Measurements from ENCODE around the gene RPS19BP1. TPM values are rescaled to one million over a fixed set of nuclear protein-coding genes. Genes with fewer than 3 reads are reported as not detected.

Gene RPS19BP1
- total RNA-seq, 4 donors from 2014 or later, result 72.2 to 128 (median 104) TPM

DNA sequence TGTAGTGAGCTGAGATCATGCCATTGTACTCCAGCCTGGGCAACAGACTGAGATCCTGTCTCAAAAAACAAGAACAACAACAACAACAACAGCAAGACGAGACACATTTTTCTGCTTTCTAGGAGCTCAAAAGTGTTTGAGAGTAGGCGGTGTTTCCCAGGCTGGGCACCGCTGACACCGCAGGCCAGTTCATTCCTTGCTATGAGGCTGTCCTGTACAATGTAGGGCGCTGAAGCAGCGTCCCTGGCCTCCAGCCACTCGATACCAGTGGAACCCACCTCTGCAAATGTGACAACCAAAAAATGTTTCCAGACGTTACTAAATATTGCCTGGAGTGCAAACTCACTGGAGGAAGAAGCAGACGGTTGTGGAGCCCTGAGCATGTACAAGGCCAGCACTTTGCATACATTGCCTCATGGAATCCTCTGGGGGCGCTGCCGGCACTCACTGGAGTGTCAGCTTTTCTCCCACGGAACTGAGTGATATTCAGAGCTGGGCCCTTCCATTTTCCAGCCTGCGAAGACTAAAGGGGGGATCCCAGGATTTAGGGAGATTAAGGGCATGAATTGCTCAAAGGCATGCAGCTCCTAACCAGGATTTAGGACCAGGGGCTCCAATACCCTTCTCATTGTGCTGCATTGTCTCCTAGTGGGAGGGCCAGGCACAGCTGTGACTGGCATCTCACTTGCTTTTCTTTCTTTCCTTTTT lies 36.3 kb downstream of the RPS19BP1 start:
- intact Hi-C loops (cut with DNase I; ENCODE audit: low total_unique reads), result loop anchor here (5.0 kb wide), 1 partner anchor 1264 kb away; no protein-coding TSS in a partner anchor
- in situ Hi-C loops (cut with MboI; ENCODE audit: low sequenced_read_pairs in 4 of 4), result no loop called here
- Histone ChIP-seq H3K27ac (peak overlapping the region in 2 of 4 donors; percentile 41 to 48), H3K4me3 (no peak overlapping the region), H3K4me1 (peaks cover 3 to 27% of the 10 kb centered on the region in 2 donors), H3K36me3 (no peaks in the 10 kb centered on the region), H3K27me3 (no peaks in the 10 kb centered on the region), H3K9me3 (no peaks in the 10 kb centered on the region)
- no peak for TF ChIP-seq POLR2A (IDR thresholded peaks at IDR 0.05)
- TF ChIP-seq, protein P1, sequence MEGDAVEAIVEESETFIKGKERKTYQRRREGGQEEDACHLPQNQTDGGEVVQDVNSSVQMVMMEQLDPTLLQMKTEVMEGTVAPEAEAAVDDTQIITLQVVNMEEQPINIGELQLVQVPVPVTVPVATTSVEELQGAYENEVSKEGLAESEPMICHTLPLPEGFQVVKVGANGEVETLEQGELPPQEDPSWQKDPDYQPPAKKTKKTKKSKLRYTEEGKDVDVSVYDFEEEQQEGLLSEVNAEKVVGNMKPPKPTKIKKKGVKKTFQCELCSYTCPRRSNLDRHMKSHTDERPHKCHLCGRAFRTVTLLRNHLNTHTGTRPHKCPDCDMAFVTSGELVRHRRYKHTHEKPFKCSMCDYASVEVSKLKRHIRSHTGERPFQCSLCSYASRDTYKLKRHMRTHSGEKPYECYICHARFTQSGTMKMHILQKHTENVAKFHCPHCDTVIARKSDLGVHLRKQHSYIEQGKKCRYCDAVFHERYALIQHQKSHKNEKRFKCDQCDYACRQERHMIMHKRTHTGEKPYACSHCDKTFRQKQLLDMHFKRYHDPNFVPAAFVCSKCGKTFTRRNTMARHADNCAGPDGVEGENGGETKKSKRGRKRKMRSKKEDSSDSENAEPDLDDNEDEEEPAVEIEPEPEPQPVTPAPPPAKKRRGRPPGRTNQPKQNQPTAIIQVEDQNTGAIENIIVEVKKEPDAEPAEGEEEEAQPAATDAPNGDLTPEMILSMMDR (IDR thresholded peaks at IDR 0.05 in 4 of 5, conservative IDR thresholded peaks at IDR 0.05 in 1 of 5), result peak; percentile 41 to 77 (median 59)
- ATAC-seq (peak in 1 of 2 donors; percentile 79), DNase-seq (peak in 1 of 2 donors; percentile 65)

DNA sequence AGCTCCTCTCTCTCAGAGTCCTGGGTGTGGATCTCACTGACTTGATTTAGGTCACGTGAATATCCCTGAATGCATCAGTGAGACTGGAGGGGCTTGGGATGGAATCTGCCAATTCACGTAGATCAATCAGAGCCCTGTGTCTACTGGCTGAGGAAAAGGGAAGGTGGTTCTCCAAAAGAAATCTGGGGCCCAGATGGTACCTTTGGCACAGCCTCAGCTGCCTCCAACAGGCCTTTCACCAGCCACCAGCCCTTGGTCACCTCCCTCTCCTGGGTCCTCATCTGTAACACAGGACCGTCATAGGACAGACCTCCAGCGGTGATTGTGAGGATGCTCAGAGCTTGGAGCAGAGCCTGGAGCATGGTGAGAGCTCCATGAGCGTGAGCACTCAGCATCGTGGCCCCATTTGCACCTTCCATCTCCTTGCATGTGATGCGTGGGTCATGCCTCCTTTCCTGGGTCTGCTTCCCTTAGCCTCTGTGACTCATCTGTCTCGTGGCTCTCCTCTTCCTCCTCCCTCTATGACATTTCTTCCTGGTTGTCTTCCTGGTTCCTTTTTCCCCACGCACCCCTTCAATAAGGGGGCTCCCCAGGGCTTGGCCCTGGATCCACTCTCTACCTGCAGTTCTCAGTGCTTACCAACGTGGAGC lies 38.0 kb downstream of the RPS19BP1 start:
- Histone ChIP-seq H3K36me3 (no peaks in the 10 kb centered on the region), H3K27ac (no peak overlapping the region), H3K4me1 (peaks cover 0 to 21% of the 10 kb centered on the region in 2 donors), H3K27me3 (no peaks in the 10 kb centered on the region), H3K9me3 (no peaks in the 10 kb centered on the region), H3K4me3 (no peak overlapping the region)
- no peak for DNase-seq
- intact Hi-C loops (cut with DNase I; ENCODE audit: low total_unique reads), result loop anchor here (5.0 kb wide), 1 partner anchor 1262 kb away; no protein-coding TSS in a partner anchor
- in situ Hi-C loops (cut with MboI; ENCODE audit: low sequenced_read_pairs in 4 of 4), result no loop called here
- TF ChIP-seq, protein P1 (IDR thresholded peaks at IDR 0.05 in 4 of 5, conservative IDR thresholded peaks at IDR 0.05 in 1 of 5), result no peak
- TF ChIP-seq POLR2A (IDR thresholded peaks at IDR 0.05), result no peak
- no peak for ATAC-seq

DNA sequence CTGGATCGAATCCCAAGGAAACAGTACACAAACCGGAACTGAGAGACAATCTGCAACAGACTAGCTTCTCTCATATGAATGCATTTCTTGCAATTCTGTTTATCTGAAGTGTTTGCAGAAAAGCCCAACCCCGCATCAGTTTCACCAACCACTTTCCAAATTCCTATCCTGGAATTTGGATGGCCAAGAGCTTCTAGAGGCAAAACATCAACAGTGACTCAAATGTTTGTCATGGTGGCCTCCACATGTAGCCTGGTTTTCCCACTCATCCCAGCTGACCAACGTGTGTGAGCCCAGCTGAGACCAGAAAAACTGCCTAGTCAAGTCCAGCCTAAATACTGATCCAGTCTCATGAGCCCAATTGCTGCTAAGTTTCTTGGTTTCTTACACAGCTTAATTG lies 38.8 kb downstream of the RPS19BP1 start:
- no peak for TF ChIP-seq POLR2A (IDR thresholded peaks at IDR 0.05)
- TF ChIP-seq, protein P1 (IDR thresholded peaks at IDR 0.05 in 4 of 5, conservative IDR thresholded peaks at IDR 0.05 in 1 of 5), result no peak
- Histone ChIP-seq H3K36me3 (no peaks in the 10 kb centered on the region), H3K4me3 (no peak overlapping the region), H3K9me3 (no peaks in the 10 kb centered on the region), H3K4me1 (peaks cover 0 to 17% of the 10 kb centered on the region in 2 donors), H3K27me3 (no peaks in the 10 kb centered on the region), H3K27ac (no peak overlapping the region)
- intact Hi-C loops (cut with DNase I; ENCODE audit: low total_unique reads) (loop anchor here (1.0 kb wide), 1 partner anchor 36 kb away; no protein-coding TSS in a partner anchor), in situ Hi-C loops (cut with MboI; ENCODE audit: low sequenced_read_pairs in 4 of 4) (no loop called here)
- DNase-seq (no peak), ATAC-seq (no peak)

DNA sequence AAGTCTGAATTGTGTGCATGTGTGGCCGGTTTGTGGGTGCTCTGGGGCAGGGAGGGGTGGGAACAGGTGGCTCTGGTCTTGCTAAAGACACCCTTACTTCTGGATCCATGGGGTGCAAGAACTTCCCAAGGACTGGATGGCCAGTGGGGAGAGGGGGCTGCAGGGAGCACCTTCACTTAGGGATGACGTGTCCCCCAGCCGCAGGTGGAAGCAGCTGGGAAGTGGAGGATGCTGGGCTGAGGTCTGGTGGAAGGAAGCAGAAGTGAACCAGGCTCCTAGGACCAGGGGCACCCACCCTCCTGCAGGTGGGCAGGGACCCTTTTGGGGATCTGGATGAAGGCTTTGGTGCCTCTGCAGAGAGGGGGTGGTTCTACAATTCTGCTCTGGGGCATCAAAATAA lies 40.4 kb downstream of the RPS19BP1 start:
- no peak overlapping the region for H3K27ac ChIP-seq
- H3K36me3 ChIP-seq, result no peaks in the 10 kb centered on the region
- no peaks in the 10 kb centered on the region for H3K9me3 ChIP-seq
- H3K27me3 ChIP-seq, result no peaks in the 10 kb centered on the region
- in situ Hi-C loops (cut with MboI; ENCODE audit: low sequenced_read_pairs in 4 of 4) (no loop called here), intact Hi-C loops (cut with DNase I; ENCODE audit: low total_unique reads) (no loop called here)
- no peak overlapping the region for H3K4me3 ChIP-seq
- ATAC-seq (no peak), DNase-seq (no peak)
- peaks cover 0 to 12% of the 10 kb centered on the region in 2 donors for H3K4me1 ChIP-seq
- TF ChIP-seq, protein P1 (IDR thresholded peaks at IDR 0.05 in 4 of 5, conservative IDR thresholded peaks at IDR 0.05 in 1 of 5), result no peak
- TF ChIP-seq POLR2A (IDR thresholded peaks at IDR 0.05), result no peak
